Measurements from ENCODE around the gene TCAIM.
"Not testable (repeated sequence)": the region's sequence is repeated elsewhere in the genome, so short reads cannot be mapped to it uniquely, and the experiment has no call there.

TCAIM gene

GRCh38 chr3:44412365-44412764 is 73.8 kb downstream of the TCAIM start:
- DNase-seq (ENCODE audit: low spot score), result no peak

DNA sequence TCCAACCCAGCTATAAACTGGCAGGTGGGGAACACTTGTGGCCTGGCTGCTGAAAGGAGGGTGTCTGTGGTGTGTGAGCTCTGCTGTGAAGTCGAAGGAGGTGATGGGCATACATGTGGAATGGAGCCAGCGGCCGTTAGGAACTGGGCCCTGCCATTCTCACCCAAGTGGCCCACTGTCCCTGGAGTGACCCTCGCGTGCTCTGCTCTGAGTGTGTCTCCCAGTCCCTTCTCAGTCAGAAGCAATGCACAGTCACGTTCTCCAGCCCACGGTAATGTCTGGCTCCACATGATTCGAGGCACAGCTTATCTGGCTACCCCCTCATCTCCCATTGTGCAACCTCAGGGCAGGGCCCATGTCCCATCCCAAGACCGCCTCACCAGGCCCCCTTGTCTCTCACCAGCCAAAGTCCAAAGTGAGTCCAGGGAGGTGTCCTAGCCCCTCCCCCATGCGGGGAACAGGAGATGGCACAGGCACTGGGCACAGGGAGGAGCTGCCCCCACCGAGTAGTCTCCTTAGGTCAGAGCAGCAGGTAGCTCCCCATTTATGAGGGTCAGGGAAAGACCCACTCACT is 76.0 kb downstream of the TCAIM start:
- no peak for DNase-seq (ENCODE audit: low spot score)

DNA sequence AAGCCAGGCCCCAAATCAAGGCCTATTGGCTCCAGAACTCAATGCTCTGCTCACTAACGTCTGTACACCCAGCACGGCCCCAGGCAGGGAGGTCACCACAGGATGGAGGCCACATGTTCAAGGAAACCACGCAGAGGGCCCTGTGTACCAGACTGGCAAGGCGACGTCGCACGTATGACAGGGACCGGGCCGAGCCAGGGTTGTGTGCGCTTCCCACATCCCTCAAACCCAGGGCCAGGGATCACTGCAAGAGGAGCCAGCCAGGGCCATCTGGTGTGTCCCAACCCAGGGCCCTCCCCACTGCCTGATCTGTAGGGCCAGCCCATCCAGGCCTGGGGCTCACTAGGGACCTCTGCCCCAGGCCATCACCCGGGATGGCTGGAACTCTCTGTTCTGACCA is 76.9 kb downstream of the TCAIM start:
- DNase-seq (ENCODE audit: low spot score), result no peak

DNA sequence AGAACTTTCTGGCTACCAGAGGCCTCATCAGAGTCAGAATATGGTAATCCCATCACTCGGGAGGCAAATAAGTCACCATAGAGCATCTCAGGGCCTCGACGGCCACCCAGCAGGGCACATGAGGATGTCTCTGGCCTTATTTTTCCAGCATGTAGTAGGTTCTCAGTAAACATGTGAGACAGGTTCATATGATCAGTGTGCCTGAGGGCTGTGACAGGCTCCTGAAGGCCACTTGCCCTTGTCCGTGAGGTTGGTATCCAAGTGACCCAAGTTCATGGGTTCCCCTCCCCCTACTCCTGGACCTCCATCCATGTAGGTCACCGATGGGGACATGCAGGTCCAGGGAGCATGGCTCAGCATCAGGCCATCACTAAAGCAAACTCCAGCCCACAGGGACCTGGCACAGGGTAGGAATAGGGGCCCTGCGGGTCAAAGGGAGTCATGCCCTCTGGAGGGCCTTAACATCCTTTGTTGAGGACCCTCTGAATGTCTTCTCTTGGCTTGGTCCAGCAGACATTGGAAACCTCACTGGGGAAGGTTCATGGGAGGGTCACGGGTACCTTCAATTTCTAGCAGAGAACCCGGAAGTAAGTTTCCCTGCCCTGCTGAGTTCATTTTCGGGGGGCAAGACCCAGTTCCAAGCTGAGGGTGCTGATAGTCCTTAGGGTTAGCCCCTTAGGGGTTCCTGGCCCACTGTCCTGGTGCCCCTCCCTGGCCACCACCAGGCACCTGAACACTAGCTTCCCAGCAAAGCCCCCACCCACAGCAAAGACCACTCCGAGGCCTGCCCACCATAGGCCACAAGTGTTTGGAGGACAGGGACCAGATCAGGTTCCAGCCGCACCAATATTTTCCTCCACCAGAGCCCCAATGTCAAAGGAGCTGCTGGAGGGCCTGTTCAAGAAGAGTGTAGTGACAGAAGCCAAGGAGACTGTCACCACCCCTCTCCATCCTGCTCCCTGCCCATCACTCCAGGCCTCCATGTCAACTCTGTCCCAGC is 77.8 kb downstream of the TCAIM start:
- DNase-seq (ENCODE audit: low spot score), result no peak

GRCh38 chr3:44418118-44418517 is 79.6 kb downstream of the TCAIM start:
- DNase-seq (ENCODE audit: low spot score), result not testable (repeated sequence)

- peak; percentile 26 for DNase-seq (ENCODE audit: low spot score)
These were observed 80.0 kb downstream of the TCAIM start for GRCh38 chr3:44418549-44418948.

DNA sequence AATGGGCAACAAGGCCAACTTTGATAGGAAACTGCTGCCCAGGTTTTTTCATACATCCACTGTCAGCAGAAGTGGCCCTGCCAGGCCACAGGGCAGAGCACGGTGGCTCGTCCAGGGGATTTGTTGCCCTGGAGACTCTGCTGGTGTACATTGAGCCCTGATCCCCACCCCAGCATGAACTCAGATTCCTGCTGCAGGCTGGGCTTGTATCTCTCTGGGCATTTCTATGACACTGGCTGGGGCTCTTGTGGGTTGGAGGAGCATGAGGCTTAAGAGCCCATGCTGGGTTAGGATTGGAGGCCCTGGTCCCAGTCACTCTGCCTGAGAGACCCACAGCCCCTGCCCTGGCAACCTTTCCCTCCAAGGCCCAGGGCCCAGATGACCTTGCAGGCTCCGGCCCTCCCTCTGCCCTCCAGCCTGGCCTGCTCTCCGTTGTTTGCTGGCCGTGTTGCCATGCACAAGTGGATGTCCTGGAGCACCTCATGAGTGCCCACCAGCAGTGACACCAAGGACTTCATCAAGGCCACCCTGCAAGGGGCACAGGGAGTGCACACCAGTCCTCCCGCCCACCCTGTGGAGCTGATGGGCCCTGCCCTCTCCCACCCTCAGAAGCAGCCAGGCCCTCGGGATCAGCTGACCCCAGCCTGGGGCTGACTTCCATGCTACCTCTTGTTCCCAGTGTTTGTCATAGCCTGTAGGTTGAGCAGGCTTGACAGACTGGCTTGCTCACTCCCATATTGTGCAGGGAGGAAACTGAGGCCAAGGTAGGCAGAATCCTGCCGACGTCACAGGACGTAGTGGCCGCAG is 80.8 kb downstream of the TCAIM start:
- DNase-seq (ENCODE audit: low spot score), result no peak

DNA sequence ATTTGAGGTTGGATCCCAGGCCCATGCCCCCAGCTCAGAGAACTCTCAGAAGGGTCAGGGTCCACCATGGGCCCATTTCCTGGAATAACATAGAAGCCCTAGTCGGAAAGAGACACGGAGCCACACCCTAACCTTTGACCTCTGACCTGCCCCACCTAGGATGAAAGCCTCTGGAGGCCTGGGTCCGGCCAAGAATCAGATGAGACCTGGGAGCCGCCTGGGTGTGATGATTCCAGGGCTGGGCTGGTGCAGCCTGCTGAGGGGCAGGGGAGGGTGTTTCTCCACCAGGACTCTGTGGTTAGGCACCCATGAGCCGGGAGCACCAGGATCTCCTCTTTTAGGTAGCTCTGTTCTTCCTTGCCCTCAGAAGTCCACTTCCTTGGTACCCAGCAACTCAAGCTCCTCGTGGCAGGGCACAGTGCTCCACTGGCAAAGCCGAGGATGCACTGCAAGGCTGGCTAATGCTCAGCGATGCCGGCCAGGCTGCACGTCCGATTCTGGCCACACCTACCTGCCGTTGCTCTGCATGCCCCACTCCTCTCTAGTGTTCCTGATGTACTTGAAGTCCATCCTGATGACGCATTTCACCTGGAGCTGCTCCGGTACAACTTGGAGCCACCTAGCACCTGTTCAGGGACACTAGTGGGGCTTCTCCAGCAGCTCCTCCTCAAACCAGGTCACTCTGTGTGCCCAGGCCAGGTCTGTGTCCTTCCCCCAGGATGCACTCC is 81.5 kb downstream of the TCAIM start:
- DNase-seq (ENCODE audit: low spot score), result no peak

- no peak for DNase-seq (ENCODE audit: low spot score)
These were observed 82.1 kb downstream of the TCAIM start for GRCh38 chr3:44420676-44421075.

DNA sequence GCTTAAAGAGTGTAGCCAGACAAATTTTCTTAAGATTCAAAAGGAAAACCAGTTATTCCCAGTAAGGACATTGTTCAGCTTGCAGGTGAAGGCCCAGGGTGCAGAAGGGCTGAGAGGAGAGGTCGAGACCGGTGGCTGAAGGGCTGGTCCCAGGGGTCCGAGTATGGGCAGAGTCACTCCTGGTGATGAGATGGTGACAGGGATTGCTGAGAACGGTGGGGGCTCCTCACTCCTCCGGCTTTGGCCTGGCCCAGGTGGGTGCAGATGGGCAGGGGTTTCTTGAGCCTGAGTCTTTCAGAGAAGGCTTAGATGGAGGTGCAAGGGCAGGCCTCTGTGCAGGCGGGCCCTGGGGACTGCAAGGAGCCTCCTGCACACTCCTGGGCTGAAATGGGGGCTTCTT is 82.7 kb downstream of the TCAIM start:
- no peak for DNase-seq (ENCODE audit: low spot score)

- DNase-seq (ENCODE audit: low spot score), result no peak
These were observed 86.2 kb downstream of the TCAIM start for GRCh38 chr3:44424758-44425157.

- DNase-seq (ENCODE audit: low spot score), result no peak
These were observed 89.1 kb downstream of the TCAIM start for GRCh38 chr3:44427683-44428082.

DNA sequence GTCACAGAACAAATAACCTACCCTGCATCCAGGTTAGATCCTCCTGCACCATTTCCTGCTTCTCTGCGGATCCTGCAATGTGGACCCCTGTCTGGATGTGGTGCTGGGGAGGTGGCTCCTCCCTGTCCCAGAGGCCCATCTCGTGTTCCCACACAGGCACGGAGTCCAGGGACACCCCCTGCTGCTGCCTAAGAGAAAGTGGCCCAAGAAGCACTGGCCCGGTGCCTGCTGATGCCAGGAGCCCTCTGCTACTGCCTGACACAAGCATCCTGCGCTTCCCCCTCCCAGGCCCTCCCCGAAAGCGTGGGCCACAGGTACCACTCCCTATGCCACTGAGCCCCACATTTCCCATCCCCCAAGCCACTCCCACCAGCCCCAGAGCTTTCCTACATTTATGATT is 90.3 kb downstream of the TCAIM start:
- DNase-seq (ENCODE audit: low spot score), result no peak

GRCh38 chr3:44429459-44429858 is 90.9 kb downstream of the TCAIM start:
- no peak for DNase-seq (ENCODE audit: low spot score)

DNA sequence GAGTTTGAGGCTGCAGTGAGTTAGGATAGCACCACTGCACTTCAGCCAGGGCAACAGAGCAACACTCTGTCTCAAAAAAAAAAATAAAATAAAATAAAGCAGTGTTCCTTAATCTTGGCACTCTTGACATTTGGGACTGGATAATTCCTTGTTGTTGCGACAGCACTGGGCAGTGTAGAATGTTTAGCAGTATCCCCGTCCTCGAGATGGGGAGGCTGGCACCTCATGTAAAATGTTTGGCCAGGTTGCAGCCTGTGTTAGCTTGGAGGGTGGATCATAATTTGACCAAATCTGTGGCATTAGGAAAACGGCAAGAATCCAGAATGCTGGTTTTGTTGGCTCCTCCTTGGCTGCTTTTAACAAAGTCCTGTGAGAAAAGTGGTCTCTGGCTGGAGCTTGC is 91.9 kb downstream of the TCAIM start:
- no peak for DNase-seq (ENCODE audit: low spot score)

- DNase-seq (ENCODE audit: low spot score), result peak; percentile 57
These were observed 96.4 kb downstream of the TCAIM start for GRCh38 chr3:44434834-44435510.

- DNase-seq (ENCODE audit: low spot score), result no peak
These were observed 97.6 kb downstream of the TCAIM start for GRCh38 chr3:44436181-44436580.

- no peak for DNase-seq (ENCODE audit: low spot score)
These were observed 99.2 kb downstream of the TCAIM start for GRCh38 chr3:44437800-44438199.

DNA sequence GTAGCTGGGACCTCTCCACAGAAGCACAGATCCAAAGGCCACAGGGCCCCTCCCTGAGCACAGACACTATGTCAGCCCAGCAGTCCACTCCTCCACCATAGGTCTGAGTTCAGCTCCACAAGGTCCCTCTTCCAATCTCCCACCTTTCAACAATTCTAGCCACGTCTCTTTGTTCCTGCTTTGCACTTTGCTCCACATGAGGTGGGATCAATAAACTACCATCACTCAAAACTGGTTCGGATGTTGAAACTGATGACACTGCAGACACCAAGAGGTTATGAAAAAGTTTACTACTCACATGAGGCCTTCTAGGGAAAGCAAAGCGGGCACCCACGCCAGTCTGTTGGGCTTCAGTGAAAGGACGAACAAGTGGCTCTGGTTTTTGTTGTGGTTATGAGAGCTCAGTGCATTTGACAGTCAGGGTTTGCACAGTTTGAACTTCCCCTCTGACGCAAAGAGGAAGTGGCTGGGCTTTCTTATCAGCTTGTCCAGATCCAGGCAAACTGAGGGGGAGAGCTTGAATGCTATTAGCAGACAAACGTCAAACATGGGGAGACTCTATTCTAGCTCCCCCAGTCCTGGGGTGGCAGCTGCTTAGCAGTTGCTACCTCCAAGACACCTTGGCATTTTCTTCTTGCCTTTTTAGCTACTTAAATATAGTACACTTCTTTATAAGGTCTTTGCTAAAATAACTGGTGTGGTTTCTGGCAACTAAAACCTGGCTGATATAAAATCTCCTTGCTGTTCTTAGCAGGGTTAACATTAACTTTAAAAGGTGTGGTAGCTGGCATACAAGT is 101.1 kb downstream of the TCAIM start:
- DNase-seq (ENCODE audit: low spot score), result peak; percentile 55
